Osteoblast (primary cell): Measurements from ENCODE around the gene CCDC34. TPM values are rescaled to one million over a fixed set of nuclear protein-coding genes. Genes with fewer than 3 reads are reported as not detected.

ENCODE experiments used
- DNase-seq: peaks from one replicate; pipeline ENCODE4 v3.0.0; 2011; ENCODE audit warnings: low spot score, mixed read lengths; ENCODE audit not compliant: insufficient read length; ENCODE audit errors: missing footprints
- H2AFZ ChIP-seq: 2 replicates; pipeline ENCODE4 v1.6.0; 2011; ENCODE audit warnings: mild to moderate bottlenecking, low read length
- H3K27ac ChIP-seq: 2 replicates; pipeline ENCODE4 v1.5.1; 2011; ENCODE audit warnings: mild to moderate bottlenecking, low read depth, low read length, moderate library complexity
- H3K27me3 ChIP-seq: 2 replicates; pipeline ENCODE4 v1.6.0; 2012; ENCODE audit warnings: mild to moderate bottlenecking, control low read depth, inconsistent platforms, low read length, moderate library complexity; ENCODE audit not compliant: insufficient read depth
- H3K36me3 ChIP-seq: 2 replicates; pipeline ENCODE4 v1.5.1; 2011; ENCODE audit warnings: mild to moderate bottlenecking, low read length, control low read depth, moderate library complexity; ENCODE audit not compliant: insufficient read depth
- H3K4me1 ChIP-seq: 2 replicates; pipeline ENCODE4 v1.5.1; 2011; ENCODE audit warnings: mild to moderate bottlenecking, low read length, control low read depth, moderate library complexity; ENCODE audit not compliant: insufficient read depth
- H3K4me2 ChIP-seq: 2 replicates; pipeline ENCODE4 v1.6.0; 2011; ENCODE audit warnings: mild to moderate bottlenecking, low read length; ENCODE audit not compliant: insufficient read depth
- H3K4me3 ChIP-seq: fragments of 200-600 bp; sonication (generic); 3 replicates; pipeline ENCODE4 v1.5.1; 2012; ENCODE audit warnings: mild to moderate bottlenecking, low read length, inconsistent platforms; ENCODE audit not compliant: insufficient read depth
- H3K79me2 ChIP-seq: 2 replicates; pipeline ENCODE4 v1.6.0; 2012; ENCODE audit warnings: mild to moderate bottlenecking, low read length, control low read depth, inconsistent platforms; ENCODE audit not compliant: insufficient read depth
- H3K9me3 ChIP-seq: 2 replicates; pipeline ENCODE4 v1.5.1; 2011; ENCODE audit warnings: low read depth, low read length, control low read depth
- H4K20me1 ChIP-seq: 2 replicates; pipeline ENCODE4 v1.6.0; 2012; ENCODE audit warnings: mild to moderate bottlenecking, low read length, control low read depth; ENCODE audit not compliant: insufficient read depth
- CTCF ChIP-seq: IDR thresholded peaks from 2 replicates; pipeline ENCODE4 v1.5.1; 2011; ENCODE audit warnings: mild to moderate bottlenecking, low read depth, low read length, moderate library complexity; ENCODE audit errors: extremely low read depth
- total RNA-seq: library from RNA; depleted of rRNA; stranded (reverse); fragments of >200 nt; gene quantifications from 2 replicates; pipeline ENCODE4 v1.2.3, GENCODE V29; 2012

The CCDC34 gene
- total RNA-seq, 1 donor, result 3.6 TPM

- H3K27me3 ChIP-seq, result no peaks in the 10 kb centered on the region
- no peaks in the 10 kb centered on the region for H3K9me3 ChIP-seq
- no peak overlapping the region for H3K4me2 ChIP-seq
- no peak overlapping the region for H3K4me3 ChIP-seq
- no peak overlapping the region for H2AFZ ChIP-seq
- H3K36me3 ChIP-seq, result peaks cover 40% of the 10 kb centered on the region
- TF ChIP-seq CTCF, result no peak
- peaks cover 19% of the 10 kb centered on the region for H3K4me1 ChIP-seq
- no peak for DNase-seq
- no peaks in the 10 kb centered on the region for H4K20me1 ChIP-seq
- H3K79me2 ChIP-seq, result no peaks in the 10 kb centered on the region
- no peak overlapping the region for H3K27ac ChIP-seq
Measured at GRCh38 chr11:27380771-27381170, 17.8 kb upstream of the CCDC34 start.

- TF ChIP-seq CTCF, result no peak
- Histone ChIP-seq H4K20me1 (no peaks in the 10 kb centered on the region), H3K79me2 (no peaks in the 10 kb centered on the region), H3K9me3 (no peaks in the 10 kb centered on the region), H2AFZ (no peak overlapping the region), H3K4me3 (no peak overlapping the region), H3K4me2 (no peak overlapping the region), H3K27ac (no peak overlapping the region), H3K4me1 (peaks cover 7% of the 10 kb centered on the region), H3K36me3 (peaks cover 40% of the 10 kb centered on the region), H3K27me3 (no peaks in the 10 kb centered on the region)
- no peak for DNase-seq
Measured at GRCh38 chr11:27379449-27379848, 16.4 kb upstream of the CCDC34 start.

- Histone ChIP-seq H3K4me3 (no peak overlapping the region), H2AFZ (no peak overlapping the region), H4K20me1 (no peaks in the 10 kb centered on the region), H3K27ac (no peak overlapping the region), H3K27me3 (no peaks in the 10 kb centered on the region), H3K79me2 (no peaks in the 10 kb centered on the region), H3K36me3 (peaks cover 48% of the 10 kb centered on the region), H3K9me3 (no peaks in the 10 kb centered on the region), H3K4me2 (no peak overlapping the region), H3K4me1 (no peaks in the 10 kb centered on the region)
- no peak for TF ChIP-seq CTCF
- DNase-seq, result no peak
Measured at GRCh38 chr11:27375370-27375769, 12.4 kb upstream of the CCDC34 start.

DNA sequence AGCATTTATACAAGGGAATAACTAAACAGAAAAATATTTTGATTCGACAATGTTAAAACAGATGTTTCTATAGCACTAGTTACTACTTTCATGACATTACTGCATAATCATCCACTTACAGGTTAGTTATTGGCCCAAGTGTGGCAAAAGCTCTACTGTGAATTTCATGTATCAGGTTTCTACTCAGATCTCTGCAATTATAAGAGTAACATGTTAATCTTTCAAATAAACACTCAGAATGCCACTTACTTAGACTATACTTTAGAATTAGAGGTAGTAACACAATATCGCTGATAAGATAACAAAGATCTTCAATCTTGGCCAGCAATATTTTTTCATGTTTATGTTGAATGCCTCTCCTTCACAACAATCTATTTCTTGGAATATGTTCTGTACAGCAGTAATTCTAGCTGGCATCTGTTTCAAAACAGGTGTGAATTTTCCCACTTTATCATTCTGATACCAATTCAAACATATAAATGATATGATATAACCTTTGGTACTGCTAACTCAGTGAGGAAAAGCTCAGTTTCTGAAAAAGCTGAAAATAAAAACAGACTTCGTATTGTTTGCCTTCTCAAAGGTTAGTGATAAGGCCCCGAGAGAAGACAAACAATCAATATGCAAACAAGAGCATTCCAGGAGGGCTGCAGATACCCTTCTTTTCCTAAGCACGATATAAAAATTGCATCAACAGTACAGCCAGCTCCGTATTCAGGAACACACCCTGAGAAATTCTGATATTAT lies 11.0 kb upstream of the CCDC34 start:
- Histone ChIP-seq H2AFZ (no peak overlapping the region), H3K27me3 (no peaks in the 10 kb centered on the region), H3K4me2 (no peak overlapping the region), H3K79me2 (no peaks in the 10 kb centered on the region), H3K27ac (no peak overlapping the region), H3K36me3 (peaks cover 37% of the 10 kb centered on the region), H4K20me1 (no peaks in the 10 kb centered on the region), H3K9me3 (no peaks in the 10 kb centered on the region), H3K4me1 (no peaks in the 10 kb centered on the region), H3K4me3 (no peak overlapping the region)
- DNase-seq, result no peak
- no peak for TF ChIP-seq CTCF
